ENCODE data around the gene PLXNC1.

The PLXNC1 gene

DNA sequence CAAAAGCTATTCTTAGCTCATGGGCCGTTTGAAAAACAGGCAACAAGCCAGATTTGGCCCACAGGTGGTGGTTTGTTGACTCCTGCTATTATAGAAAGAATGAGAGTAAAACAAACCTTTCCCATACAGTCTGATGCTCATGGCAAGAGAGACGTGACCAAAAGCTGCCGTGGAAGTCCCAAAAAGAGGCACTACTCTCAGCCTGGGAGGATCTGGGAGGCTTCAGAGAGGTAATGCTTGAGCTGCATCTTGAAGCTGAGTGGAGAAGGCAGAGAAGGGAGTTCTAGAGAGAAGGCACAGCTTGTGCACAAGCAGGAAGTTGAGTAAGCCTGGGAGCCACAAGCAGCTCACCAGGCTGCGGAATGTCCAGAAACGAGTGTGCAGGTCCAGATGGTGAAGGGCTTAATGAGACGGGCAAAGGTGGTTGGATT is 9.6 kb downstream of the PLXNC1 start:
- no peak for DNase-seq (ENCODE audit: low read depth)

- no peak for DNase-seq (ENCODE audit: low read depth)
These were observed 10.3 kb downstream of the PLXNC1 start for GRCh38 chr12:94158666-94159065.

- DNase-seq (ENCODE audit: low read depth), result no peak
These were observed 13.7 kb downstream of the PLXNC1 start for GRCh38 chr12:94162108-94162507.

GRCh38 chr12:94163850-94164249 is 15.5 kb downstream of the PLXNC1 start:
- DNase-seq (ENCODE audit: low read depth), result no peak

GRCh38 chr12:94165138-94165537 is 16.8 kb downstream of the PLXNC1 start:
- DNase-seq (ENCODE audit: low read depth), result no peak

- DNase-seq (ENCODE audit: low read depth), result no peak
These were observed 17.4 kb downstream of the PLXNC1 start for GRCh38 chr12:94165670-94166364.

- DNase-seq (ENCODE audit: low read depth), result no peak
These were observed 18.8 kb downstream of the PLXNC1 start for GRCh38 chr12:94167071-94167755.

- DNase-seq (ENCODE audit: low read depth), result no peak
These were observed 19.5 kb downstream of the PLXNC1 start for GRCh38 chr12:94167756-94168416.

GRCh38 chr12:94169495-94169894 is 21.1 kb downstream of the PLXNC1 start:
- DNase-seq (ENCODE audit: low read depth), result no peak

- no peak for DNase-seq (ENCODE audit: low read depth)
These were observed 21.8 kb downstream of the PLXNC1 start for GRCh38 chr12:94169966-94170689.

DNA sequence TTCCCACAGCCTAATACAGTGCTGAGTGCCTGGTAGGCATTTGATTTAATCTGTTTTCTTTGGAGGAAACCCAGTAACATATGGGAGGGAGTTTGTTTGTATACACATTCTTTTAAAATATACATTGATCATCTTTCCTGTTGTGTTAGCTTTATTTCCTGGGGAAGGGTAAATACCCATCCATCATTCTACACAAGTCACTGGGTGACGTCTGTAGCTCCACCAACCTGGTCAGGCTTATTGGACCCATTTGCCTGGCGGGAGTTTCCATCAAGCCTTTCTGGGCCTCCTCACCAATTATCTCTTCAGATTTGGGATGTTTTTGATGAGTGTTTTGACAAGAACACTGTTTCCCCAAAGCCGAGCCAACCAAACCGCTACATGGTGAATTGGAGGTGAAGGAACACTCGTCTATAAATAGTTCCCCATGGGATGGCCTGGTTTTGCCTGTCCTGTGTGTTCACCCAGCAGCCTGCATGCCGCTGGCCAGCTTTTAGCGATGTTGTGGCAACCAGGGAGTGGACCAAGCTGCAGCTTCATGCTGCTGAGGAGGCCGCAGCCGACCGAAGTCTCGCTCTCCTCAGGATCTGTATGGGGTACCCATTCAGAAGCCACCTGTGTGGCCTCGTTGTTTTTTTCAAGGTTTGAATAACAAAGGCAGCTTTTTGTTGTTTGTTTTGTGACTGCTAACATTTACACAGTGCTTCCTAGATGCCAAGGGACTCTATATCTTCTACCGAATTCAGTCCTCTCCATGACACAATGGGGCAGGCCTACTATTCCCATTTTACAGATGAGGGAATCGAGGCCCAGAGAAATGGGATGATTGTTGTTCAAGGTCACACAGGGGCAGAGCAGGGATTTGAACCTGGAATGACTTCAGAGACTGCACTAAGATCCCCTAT is 22.6 kb downstream of the PLXNC1 start:
- DNase-seq (ENCODE audit: low read depth), result no peak

DNA sequence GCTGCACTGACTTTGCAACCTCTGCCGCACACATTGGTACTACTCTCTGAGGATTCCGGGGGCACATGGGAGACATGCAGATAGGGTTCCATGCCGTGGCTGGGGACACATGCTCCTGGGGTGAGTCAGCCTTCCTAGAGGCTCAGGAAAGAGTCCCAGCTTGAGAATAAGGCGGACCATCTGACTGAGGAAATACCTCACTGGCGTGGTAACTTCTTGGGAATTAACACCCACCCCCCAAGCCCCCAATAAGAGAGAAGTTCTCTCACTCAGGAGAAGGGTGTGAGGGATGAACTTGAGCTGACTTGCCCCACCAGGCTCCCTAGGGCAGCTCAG is 23.2 kb downstream of the PLXNC1 start:
- DNase-seq (ENCODE audit: low read depth), result no peak

DNA sequence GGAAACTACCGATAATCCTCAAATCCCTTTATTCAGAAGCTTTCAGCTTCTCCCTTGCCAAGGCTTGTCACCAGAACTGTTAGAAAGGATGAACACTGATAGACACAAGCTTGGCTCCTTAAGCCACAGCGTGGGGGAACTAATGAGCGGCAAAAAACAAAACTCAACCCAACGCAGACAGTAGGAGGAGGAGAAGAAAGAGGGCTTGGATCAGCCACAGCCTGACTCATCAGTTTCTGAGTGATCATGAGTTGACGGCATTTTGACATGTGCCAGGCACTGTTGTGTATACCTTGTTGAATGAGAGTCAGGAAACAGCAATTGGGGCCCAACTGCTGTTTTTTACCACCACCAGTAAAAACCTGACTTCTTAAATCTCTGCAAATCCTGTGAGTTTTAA is 23.7 kb downstream of the PLXNC1 start:
- no peak for DNase-seq (ENCODE audit: low read depth)

DNA sequence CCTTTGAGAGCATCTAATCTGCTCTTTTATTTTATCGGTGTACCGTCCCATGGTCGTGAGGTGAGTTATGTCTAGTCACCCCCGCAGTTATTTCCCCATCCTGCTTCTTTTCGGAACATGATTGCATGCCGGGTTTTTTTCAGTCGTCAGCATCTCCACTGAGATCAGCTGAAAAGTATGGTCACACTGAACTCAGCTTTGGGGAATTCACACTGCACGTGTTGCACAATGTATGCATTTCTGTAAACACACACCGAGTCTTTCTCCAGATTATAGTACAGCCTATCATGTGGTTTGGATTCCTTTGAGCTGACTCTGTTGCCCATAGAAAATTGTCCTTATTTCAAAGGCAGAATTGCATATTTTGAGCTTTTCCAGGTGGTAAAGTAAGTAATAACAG is 24.6 kb downstream of the PLXNC1 start:
- no peak for DNase-seq (ENCODE audit: low read depth)

DNA sequence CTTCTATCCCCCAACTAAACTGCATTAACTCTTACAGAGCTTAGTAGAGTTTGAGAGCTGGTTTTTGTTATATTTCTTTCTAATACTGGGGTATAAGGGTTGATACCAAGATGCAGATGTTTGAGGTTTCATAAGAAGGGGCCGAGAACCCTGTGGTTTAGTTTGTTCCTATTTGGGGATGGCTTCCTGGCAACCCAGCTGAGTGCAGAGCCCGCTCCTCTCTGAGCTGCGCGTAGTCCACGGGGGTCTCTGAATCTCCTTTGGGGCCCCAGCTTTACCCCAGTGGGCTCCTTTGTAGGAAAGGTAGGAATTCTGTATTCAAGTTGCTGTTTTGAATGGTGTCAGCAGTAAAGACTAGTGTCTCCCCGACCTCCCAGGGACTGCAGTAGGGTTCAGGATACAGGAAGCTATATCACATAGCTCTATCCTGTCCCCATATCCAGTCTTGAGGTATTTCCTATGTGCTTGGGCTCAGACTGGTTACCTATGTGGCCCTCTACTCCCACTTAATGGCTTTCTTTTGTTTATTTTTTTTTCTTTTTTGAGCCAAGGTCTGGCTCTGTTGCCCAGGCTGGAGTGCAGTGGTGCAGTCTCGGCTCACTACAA is 25.4 kb downstream of the PLXNC1 start:
- no peak for DNase-seq (ENCODE audit: low read depth)

GRCh38 chr12:94174576-94174975 is 26.2 kb downstream of the PLXNC1 start:
- DNase-seq (ENCODE audit: low read depth), result no peak

- no peak for DNase-seq (ENCODE audit: low read depth)
These were observed 27.6 kb downstream of the PLXNC1 start for GRCh38 chr12:94175763-94176668.

DNA sequence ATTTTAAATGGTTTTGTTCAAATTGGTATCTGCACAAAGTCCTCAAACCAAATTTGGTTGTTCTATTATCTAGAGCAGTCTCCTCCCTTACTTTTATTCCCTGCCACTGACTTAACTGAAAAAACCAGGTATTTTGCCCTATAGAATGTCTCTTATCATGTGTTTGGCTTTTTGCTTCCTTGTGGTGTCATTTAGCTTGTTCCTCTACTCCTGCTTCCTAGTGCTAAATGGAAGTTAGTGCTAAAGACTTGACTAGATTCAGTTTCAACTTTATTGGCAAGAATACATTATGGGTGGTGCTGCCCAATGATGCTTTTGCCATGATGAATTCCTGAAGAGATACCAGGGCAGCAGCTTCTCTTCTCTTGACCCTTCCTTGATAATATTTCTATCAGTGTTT is 29.7 kb downstream of the PLXNC1 start:
- DNase-seq (ENCODE audit: low read depth), result no peak

DNA sequence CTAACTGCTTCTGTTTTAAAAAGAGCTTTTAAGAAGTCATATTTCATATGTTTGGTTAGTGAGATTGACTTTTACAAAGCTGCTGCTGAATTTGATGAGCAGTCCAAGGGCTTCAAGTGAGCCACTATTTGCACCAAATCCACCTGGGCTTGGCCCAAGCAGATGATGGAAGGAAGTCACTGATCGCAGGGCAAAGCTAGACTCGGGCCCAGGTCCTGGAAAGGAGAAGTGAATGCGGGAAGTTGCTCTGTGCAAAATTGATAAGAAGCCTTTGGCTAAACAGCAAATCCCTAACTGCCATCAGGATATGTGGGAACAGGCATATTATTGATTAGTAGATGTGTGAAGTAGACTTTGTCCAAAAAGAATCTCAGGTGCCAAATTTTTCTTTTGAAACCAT is 30.5 kb downstream of the PLXNC1 start:
- no peak for DNase-seq (ENCODE audit: low read depth)

DNA sequence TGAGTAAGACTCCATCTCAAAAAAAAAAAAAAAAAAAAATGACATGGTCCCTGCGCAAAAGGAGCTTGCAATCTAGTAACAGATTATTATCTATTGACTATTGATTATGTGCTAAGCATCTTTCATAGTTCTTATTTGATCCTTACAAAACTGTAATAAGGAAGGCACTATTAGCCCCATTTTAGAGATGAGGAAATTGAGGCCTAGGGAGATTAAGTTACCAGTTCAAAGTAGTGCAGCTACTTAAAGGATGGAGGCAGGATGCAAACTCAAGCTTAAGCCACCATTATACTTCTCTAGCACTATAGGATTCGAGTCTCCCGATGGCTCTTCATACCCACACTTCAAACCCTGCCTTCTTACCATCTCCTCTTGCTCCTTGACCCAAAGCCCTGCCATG is 31.3 kb downstream of the PLXNC1 start:
- DNase-seq (ENCODE audit: low read depth), result no peak
